Muscle of leg (tissue), 16 donors: ENCODE data around the gene PER2. TPM values are rescaled to one million over a fixed set of nuclear protein-coding genes. Genes with fewer than 3 reads are reported as not detected.
A peak's percentile ranks its signal among the peaks of the same experiment; 100 is the strongest.
"Not testable (repeated sequence)": the region's sequence is repeated elsewhere in the genome, so short reads cannot be mapped to it uniquely, and the experiment has no call there.

ENCODE experiments used
- DNase-seq: peaks from one replicate; pipeline ENCODE4 v3.0.0; 2013
- H3K27ac ChIP-seq: one replicate; pipeline ENCODE4 v1.5.1; 2013; ENCODE audit warnings: mild to moderate bottlenecking, low read length, control low read depth
- H3K27me3 ChIP-seq: one replicate; pipeline ENCODE4 v1.6.1; 2013; ENCODE audit warnings: low read length; ENCODE audit not compliant: control insufficient read depth, insufficient read depth
- H3K36me3 ChIP-seq: one replicate; pipeline ENCODE4 v1.6.1; 2013; ENCODE audit warnings: low read length; ENCODE audit not compliant: control insufficient read depth, insufficient read depth
- H3K4me1 ChIP-seq: one replicate; pipeline ENCODE4 v1.6.1; 2013; ENCODE audit warnings: low read length; ENCODE audit not compliant: control insufficient read depth, insufficient read depth
- H3K4me3 ChIP-seq: one replicate; pipeline ENCODE4 v1.5.1; 2013; ENCODE audit warnings: low read length, control low read depth
- H3K9me3 ChIP-seq: replicated peaks from 2 replicates; pipeline ENCODE4 v1.6.1; 2013; ENCODE audit warnings: low read depth, low read length; ENCODE audit not compliant: control insufficient read depth
- WGBS: methylation state at CpG from one replicate; pipeline ENCODE4 v1.1.5; 2013; ENCODE audit warnings: missing lambda C conversion rate; ENCODE audit not compliant: insufficient coverage; 5-methylcytosine and 5-hydroxymethylcytosine counted together
- long read RNA-seq, 11 donors: transcript quantifications; one replicate each; lab custom pipeline, GENCODE V29; 2026
- polyA plus RNA-seq, 8 donors: library from polyadenylated mRNA; unstranded; fragments of 120-200 nt; gene quantifications; one replicate each; pipeline versions ENCODE4 v1.2.1 to v1.2.3, GENCODE V29; 2013; ENCODE audit warnings: inconsistent platforms in 1 of 8, low replicate concordance in 1 of 8; ENCODE audit not compliant: insufficient read length in 8 of 8, insufficient read depth in 1 of 8
- total RNA-seq: library from RNA; stranded (reverse); fragments of 120-200 nt; gene quantifications from one replicate; pipeline ENCODE4 v1.2.4, GENCODE V29; 2013

The PER2 gene, protein sequence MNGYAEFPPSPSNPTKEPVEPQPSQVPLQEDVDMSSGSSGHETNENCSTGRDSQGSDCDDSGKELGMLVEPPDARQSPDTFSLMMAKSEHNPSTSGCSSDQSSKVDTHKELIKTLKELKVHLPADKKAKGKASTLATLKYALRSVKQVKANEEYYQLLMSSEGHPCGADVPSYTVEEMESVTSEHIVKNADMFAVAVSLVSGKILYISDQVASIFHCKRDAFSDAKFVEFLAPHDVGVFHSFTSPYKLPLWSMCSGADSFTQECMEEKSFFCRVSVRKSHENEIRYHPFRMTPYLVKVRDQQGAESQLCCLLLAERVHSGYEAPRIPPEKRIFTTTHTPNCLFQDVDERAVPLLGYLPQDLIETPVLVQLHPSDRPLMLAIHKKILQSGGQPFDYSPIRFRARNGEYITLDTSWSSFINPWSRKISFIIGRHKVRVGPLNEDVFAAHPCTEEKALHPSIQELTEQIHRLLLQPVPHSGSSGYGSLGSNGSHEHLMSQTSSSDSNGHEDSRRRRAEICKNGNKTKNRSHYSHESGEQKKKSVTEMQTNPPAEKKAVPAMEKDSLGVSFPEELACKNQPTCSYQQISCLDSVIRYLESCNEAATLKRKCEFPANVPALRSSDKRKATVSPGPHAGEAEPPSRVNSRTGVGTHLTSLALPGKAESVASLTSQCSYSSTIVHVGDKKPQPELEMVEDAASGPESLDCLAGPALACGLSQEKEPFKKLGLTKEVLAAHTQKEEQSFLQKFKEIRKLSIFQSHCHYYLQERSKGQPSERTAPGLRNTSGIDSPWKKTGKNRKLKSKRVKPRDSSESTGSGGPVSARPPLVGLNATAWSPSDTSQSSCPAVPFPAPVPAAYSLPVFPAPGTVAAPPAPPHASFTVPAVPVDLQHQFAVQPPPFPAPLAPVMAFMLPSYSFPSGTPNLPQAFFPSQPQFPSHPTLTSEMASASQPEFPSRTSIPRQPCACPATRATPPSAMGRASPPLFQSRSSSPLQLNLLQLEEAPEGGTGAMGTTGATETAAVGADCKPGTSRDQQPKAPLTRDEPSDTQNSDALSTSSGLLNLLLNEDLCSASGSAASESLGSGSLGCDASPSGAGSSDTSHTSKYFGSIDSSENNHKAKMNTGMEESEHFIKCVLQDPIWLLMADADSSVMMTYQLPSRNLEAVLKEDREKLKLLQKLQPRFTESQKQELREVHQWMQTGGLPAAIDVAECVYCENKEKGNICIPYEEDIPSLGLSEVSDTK (N-terminal part only)
- 3.1 TPM for total RNA-seq
- 1 to 10 TPM; 2.8 to 6.5 (median 4.2) TPM for polyA plus RNA-seq
- long read RNA-seq, donor 1 = 0 reads
- long read RNA-seq, donor 2 = 0 reads
- long read RNA-seq, donor 3, full-length matches to known transcripts = 1 of 1 reads
- long read RNA-seq, donor 3, partial matches to known transcripts = 0 of 1 reads
- long read RNA-seq, donor 3, other reads (novel, unspliced or antisense) = 0 of 1 reads
- long read RNA-seq, donor 4 = 0 reads
- long read RNA-seq, donor 5, partial matches to known transcripts = 0 of 1 reads
- long read RNA-seq, donor 5, other reads (novel, unspliced or antisense) = 0 of 1 reads
- long read RNA-seq, donor 6 = 0 reads
- long read RNA-seq, donor 7 = 0 reads
- long read RNA-seq, donor 8 = 0 reads
- long read RNA-seq, donor 9 = 0 reads
- long read RNA-seq, donor 10 = 0 reads
- long read RNA-seq, donor 11 = 0 reads

DNA sequence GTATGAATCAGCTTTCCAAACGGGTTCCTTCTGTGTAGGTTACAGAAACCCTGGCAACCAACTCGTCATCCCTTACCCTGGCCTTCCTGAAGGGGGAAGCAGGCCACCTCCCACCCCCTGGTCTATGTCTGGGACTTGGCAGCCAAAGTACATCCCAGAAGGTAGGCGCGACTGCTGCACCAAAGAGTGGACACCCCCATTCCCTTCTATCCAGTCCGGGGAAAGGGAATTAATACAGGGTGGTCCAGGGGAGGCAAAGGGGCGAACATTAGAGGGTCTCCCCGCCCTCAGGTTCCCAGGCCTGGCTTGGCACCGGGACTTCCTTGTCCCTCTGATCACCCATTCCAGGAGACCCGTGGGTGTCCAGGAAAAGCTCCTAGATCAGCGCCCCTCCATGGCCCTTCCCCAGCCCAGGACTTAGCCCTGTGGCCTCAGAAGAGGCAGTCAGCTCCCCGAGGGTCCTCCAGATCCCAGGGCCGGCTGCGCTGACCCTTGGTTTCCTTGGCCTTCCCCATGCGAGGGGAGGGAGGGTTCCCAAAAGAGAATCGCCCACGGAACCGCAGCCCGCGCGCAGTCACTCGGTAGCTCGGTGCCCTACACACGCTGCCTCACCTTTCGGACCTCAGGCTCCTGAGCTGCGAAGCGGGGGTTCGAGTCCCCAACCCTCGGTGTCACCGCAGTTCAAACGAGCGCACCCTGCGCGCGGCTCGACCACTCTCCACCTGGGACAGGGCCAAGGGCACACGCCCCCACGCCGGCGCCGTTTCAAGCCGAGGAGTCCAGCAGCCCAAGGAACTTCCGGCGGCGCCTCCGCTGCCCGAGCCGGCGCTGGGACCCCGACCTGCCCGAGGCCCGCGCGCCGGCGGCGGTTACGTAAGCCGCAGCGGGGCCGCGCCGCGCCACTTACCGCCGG, at the start of gene PER2:
Gene PER2 (minus strand): TSS at position 874 of the 913 bp plus-strand sequence. CDS start 10,674 bp downstream, outside the sequence.
- no peaks in the 10 kb centered on the region for H3K36me3 ChIP-seq
- no peaks in the 10 kb centered on the region for H3K27me3 ChIP-seq
- peak; percentile 86 for DNase-seq
- under 1% methylated on average over 59 of the region's 65 CpGs for WGBS
- no peaks in the 10 kb centered on the region for H3K9me3 ChIP-seq
- H3K4me1 ChIP-seq = peaks cover 44% of the 10 kb centered on the region
- peak within 1 kb of the TSS; percentile 95 for H3K27ac ChIP-seq
- peak within 1 kb of the TSS; percentile 78 for H3K4me3 ChIP-seq

DNA sequence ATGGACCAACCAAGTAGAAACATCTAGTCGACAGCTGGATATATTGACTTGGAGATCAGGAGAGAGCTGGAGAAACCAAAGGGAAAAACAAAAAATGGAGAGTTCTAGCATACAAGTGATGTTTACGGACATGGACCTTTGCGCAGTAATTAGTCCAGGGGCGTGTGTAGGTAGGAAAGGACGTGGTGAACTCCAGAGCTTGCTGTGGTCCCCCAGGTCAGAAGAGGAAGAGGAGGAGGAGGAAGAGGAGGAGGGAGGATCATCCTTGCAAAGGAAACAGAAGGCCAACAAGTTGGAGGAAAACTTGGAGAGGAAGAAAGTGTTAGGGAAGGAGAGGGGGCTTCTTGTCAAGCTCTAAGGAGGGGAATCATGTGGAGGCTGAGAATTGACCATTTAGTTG, 49.4 kb upstream of the PER2 start:
- no peak overlapping the region for H3K4me3 ChIP-seq
- no peaks in the 10 kb centered on the region for H3K9me3 ChIP-seq
- H3K4me1 ChIP-seq = no peaks in the 10 kb centered on the region
- no peaks in the 10 kb centered on the region for H3K27me3 ChIP-seq
- DNase-seq = no peak
- H3K36me3 ChIP-seq = peaks cover 10% of the 10 kb centered on the region
- WGBS = 86% methylated on average over 5 of the region's 5 CpGs
- no peak overlapping the region for H3K27ac ChIP-seq

DNA sequence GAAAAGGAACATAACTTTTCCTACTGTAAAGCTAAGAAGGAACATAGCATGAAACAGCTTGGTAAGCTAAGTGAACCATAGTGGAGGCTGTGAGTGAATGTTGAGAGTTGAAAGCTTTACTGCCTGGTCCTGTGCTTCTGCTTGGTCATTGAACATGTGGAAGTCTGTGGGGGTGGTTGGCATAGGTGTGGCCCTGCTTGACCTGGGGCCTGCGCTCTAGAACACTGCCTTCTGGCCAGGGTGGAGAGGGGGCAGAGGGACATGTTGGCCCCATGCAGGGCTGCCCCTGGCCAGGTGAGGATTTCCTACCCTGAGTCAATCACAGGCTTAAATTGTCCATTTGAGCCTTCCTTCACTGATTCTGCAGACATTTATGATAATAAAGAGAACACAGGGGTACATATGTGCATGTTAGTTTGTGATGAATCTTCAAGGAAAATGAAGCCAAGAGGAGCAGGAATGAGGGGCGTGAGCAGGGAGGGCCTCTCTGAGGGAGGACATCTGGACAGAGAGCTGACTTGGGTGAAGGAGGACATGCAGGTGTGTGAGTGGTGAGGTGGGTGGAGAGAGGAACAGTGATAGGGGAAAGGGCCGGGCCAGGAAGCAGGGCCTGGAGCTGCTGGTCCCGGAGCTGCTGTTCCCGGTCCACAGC, 48.5 kb upstream of the PER2 start:
- Histone ChIP-seq H3K27me3 (no peaks in the 10 kb centered on the region), H3K36me3 (peaks cover 13% of the 10 kb centered on the region), H3K4me3 (no peak overlapping the region), H3K9me3 (no peaks in the 10 kb centered on the region), H3K4me1 (no peaks in the 10 kb centered on the region), H3K27ac (no peak overlapping the region)
- DNase-seq = no peak
- WGBS = 74% methylated on average over 4 of the region's 5 CpGs

DNA sequence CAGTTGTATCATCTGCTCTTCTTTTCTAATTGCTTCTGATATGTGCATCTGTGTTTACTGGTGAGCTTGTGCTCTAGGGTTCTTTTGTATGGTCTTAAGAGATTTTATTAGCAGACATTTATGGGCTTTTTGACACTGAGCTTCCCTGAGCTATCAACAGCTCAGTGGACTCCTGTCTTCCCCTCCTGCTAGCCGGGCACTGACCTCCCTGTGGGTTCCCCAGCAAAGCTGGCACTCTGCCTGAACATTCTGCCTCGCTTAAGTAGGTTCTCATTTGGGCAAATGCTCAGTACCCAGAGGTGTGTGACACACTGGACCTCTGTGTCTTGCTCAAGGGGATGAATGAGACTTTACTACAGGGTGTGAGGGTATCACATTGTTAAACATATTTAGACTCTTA, 47.7 kb upstream of the PER2 start:
- H3K4me1 ChIP-seq = no peaks in the 10 kb centered on the region
- no peak overlapping the region for H3K4me3 ChIP-seq
- no peaks in the 10 kb centered on the region for H3K9me3 ChIP-seq
- peaks cover 13% of the 10 kb centered on the region for H3K36me3 ChIP-seq
- no peak overlapping the region for H3K27ac ChIP-seq
- WGBS = 67% methylated on average over 1 of the region's 2 CpGs
- no peaks in the 10 kb centered on the region for H3K27me3 ChIP-seq
- DNase-seq = no peak

DNA sequence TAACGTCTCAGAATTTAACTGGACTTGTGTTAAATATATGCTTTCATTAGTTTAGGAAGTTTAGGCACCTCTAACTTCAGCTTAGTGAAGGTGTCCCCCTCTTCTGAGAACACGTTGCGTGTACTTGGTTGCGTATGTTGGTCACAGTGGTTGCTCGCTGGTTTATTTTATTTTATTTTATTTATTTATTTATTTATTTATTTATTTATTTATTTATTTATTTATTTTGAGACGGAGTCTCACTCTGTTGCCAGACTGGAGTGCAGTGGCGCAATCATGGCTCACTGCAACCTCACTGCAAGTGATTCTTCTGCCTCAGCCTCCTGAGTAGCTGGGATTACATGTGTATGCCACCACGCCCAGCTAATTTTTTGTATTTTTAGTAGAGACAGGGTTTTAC, 47.2 kb upstream of the PER2 start:
- H3K4me1 ChIP-seq, H3K9me3 ChIP-seq, H3K27ac ChIP-seq, DNase-seq, H3K4me3 ChIP-seq, H3K27me3 ChIP-seq: not testable (repeated sequence)
- H3K36me3 ChIP-seq = peaks cover 13% of the 10 kb centered on the region
- WGBS = 80% methylated on average over 1 of the region's 8 CpGs

DNA sequence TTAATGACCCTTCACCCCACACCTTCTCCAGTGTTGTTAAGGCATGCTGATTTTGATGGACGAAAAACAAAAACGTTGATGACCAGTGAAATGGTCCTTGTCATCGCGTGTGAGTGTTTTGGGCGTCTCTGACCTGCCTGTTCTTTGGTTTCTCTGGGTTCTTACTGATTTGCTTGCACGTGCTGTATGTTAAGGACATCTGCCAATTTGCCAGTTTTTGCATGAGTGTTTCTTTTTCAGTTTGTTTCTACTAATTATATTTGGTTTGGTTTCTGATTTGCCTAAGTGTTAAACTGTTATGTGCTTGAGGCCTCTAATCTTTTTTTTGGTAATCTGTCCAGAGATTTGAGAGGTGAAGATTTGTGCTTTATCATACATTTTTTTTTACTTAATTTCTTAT, 46.5 kb upstream of the PER2 start:
- Histone ChIP-seq H3K4me3 (no peak overlapping the region), H3K27ac (no peak overlapping the region), H3K9me3 (no peaks in the 10 kb centered on the region), H3K27me3 (no peaks in the 10 kb centered on the region), H3K4me1 (no peaks in the 10 kb centered on the region), H3K36me3 (peaks cover 18% of the 10 kb centered on the region)
- DNase-seq = no peak
- 93% methylated on average over 4 of the region's 6 CpGs for WGBS

DNA sequence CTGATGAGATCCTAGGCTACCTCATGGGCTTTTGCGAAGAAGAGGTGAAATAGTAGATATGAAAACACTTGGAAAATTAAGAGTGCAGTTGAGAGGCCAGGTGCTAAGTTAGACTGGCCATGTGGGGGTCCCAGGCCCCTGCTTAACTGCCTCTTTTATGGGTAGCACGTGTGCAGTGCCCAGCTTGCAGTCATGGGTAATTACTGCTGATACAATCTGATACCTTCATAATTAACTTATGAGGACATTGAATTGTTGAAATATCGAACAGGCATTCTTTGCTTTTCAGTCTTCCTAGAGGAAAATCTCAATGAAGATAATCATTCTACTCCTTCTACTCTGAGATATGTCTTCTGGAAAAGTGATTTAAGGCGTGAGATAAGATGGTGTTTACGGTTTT, 43.5 kb upstream of the PER2 start:
- Histone ChIP-seq H3K27ac (no peak overlapping the region), H3K36me3 (peaks cover 35% of the 10 kb centered on the region), H3K9me3 (peaks cover 2% of the 10 kb centered on the region), H3K4me3 (no peak overlapping the region), H3K27me3 (no peaks in the 10 kb centered on the region), H3K4me1 (no peaks in the 10 kb centered on the region)
- no peak for DNase-seq
- WGBS = no CpG with 5 or more reads among the region's 5 CpGs

DNA sequence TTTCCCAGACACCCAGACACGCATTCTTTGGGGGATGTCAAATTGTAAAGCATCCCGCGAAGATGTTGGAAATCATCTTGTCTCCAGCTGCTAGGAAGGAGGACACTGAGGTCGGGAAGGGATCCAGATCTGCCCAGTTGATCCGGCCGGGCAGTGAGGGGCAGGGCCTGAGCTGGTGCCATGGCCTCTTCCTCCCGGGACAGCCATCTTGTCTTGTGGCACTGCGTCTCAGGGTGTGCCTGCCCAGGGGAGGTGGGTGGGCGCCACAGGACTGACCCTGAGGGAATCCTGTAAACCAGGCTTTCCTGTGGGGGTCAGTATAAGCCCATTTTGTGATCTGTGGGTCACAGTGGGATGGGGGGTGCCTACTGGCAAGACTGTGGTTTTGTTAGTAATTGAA, 42.0 kb upstream of the PER2 start:
- Histone ChIP-seq H3K4me1 (no peaks in the 10 kb centered on the region), H3K4me3 (no peak overlapping the region), H3K27ac (no peak overlapping the region), H3K27me3 (no peaks in the 10 kb centered on the region), H3K9me3 (peaks cover 2% of the 10 kb centered on the region), H3K36me3 (peaks cover 38% of the 10 kb centered on the region)
- 93% methylated on average over 9 of the region's 9 CpGs for WGBS
- DNase-seq = no peak
